HCT116 (cell line): ENCODE results near the gene FHIT.

Source experiments
- EZH2 ChIP-seq: fragments of 200-600 bp; sonication (generic); IDR thresholded peaks from 2 replicates; pipeline ENCODE4 v1.6.1; 2017; ENCODE audit warnings: antibody characterized with exemption, mixed run types
- POLR2A ChIP-seq: IDR thresholded peaks from 2 replicates; pipeline ENCODE4 v1.7.0; 2011; ENCODE audit warnings: borderline replicate concordance; ENCODE audit not compliant: insufficient read depth, insufficient read length; ENCODE audit errors: extremely low read depth
- POLR2AphosphoS5 ChIP-seq: IDR thresholded peaks from 2 replicates; pipeline ENCODE4 v1.6.1; 2011; ENCODE audit warnings: mild to moderate bottlenecking, low read depth, low read length, moderate library complexity
- SRF ChIP-seq: IDR thresholded peaks from 2 replicates; pipeline ENCODE4 v1.6.1; 2012; ENCODE audit warnings: low read depth
- TF ChIP-seq, protein P1 (sequence below), 3 experiments: fragments of 200-600 bp in 1 of 3; sonication (generic) in 1 of 3; IDR thresholded peaks in 2 of 3; conservative IDR thresholded peaks in 1 of 3; 2 replicates each; pipeline ENCODE4 v1.5.1; 2012 to 2017; ENCODE audit warnings: low read depth in 2 of 3, low read length in 2 of 3, antibody characterized with exemption in 1 of 3, borderline replicate concordance in 1 of 3, control low read depth in 1 of 3, mild to moderate bottlenecking in 1 of 3, mixed read lengths in 1 of 3, mixed run types in 1 of 3, moderate library complexity in 1 of 3; ENCODE audit not compliant: insufficient read depth in 1 of 3
- TF ChIP-seq, protein P2 (sequence below): IDR thresholded peaks from 2 replicates; pipeline ENCODE4 v1.6.1; 2012; ENCODE audit warnings: low read depth

DNA sequence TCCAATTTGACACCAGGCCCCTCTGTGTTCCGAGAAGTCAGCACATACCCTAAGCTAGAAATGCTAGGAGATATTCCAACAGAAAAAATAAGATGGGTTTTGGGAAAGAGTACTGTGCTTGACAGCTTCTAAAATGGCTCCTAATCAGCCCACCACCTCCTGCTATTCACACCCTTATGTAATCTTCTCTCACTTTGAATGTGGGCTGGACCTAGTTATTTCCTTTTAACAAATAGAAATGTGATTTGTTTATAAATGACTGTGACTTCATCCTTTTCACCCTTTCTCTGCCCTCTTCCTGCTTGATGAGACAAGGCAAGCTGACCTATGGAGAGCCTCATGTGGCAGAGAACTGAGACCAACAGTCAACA is 961.1 kb downstream of the FHIT start:
- TF ChIP-seq, protein P1, sequence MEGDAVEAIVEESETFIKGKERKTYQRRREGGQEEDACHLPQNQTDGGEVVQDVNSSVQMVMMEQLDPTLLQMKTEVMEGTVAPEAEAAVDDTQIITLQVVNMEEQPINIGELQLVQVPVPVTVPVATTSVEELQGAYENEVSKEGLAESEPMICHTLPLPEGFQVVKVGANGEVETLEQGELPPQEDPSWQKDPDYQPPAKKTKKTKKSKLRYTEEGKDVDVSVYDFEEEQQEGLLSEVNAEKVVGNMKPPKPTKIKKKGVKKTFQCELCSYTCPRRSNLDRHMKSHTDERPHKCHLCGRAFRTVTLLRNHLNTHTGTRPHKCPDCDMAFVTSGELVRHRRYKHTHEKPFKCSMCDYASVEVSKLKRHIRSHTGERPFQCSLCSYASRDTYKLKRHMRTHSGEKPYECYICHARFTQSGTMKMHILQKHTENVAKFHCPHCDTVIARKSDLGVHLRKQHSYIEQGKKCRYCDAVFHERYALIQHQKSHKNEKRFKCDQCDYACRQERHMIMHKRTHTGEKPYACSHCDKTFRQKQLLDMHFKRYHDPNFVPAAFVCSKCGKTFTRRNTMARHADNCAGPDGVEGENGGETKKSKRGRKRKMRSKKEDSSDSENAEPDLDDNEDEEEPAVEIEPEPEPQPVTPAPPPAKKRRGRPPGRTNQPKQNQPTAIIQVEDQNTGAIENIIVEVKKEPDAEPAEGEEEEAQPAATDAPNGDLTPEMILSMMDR (IDR thresholded peaks at IDR 0.05 in 2 of 3, conservative IDR thresholded peaks at IDR 0.05 in 1 of 3; ENCODE audit: borderline replicate concordance in 1 of 3, insufficient read depth in 1 of 3, low read depth in 2 of 3, low read length in 2 of 3): no peak
- TF ChIP-seq POLR2A (no peak), POLR2AphosphoS5 (no peak), SRF (no peak), EZH2 (no peak)
- TF ChIP-seq, protein P2, sequence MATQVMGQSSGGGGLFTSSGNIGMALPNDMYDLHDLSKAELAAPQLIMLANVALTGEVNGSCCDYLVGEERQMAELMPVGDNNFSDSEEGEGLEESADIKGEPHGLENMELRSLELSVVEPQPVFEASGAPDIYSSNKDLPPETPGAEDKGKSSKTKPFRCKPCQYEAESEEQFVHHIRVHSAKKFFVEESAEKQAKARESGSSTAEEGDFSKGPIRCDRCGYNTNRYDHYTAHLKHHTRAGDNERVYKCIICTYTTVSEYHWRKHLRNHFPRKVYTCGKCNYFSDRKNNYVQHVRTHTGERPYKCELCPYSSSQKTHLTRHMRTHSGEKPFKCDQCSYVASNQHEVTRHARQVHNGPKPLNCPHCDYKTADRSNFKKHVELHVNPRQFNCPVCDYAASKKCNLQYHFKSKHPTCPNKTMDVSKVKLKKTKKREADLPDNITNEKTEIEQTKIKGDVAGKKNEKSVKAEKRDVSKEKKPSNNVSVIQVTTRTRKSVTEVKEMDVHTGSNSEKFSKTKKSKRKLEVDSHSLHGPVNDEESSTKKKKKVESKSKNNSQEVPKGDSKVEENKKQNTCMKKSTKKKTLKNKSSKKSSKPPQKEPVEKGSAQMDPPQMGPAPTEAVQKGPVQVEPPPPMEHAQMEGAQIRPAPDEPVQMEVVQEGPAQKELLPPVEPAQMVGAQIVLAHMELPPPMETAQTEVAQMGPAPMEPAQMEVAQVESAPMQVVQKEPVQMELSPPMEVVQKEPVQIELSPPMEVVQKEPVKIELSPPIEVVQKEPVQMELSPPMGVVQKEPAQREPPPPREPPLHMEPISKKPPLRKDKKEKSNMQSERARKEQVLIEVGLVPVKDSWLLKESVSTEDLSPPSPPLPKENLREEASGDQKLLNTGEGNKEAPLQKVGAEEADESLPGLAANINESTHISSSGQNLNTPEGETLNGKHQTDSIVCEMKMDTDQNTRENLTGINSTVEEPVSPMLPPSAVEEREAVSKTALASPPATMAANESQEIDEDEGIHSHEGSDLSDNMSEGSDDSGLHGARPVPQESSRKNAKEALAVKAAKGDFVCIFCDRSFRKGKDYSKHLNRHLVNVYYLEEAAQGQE: no peak
